Measurements from ENCODE around the gene ALAD.
"Not testable (repeated sequence)": the region's sequence is repeated elsewhere in the genome, so short reads cannot be mapped to it uniquely, and the experiment has no call there.

Gene ALAD

DNA sequence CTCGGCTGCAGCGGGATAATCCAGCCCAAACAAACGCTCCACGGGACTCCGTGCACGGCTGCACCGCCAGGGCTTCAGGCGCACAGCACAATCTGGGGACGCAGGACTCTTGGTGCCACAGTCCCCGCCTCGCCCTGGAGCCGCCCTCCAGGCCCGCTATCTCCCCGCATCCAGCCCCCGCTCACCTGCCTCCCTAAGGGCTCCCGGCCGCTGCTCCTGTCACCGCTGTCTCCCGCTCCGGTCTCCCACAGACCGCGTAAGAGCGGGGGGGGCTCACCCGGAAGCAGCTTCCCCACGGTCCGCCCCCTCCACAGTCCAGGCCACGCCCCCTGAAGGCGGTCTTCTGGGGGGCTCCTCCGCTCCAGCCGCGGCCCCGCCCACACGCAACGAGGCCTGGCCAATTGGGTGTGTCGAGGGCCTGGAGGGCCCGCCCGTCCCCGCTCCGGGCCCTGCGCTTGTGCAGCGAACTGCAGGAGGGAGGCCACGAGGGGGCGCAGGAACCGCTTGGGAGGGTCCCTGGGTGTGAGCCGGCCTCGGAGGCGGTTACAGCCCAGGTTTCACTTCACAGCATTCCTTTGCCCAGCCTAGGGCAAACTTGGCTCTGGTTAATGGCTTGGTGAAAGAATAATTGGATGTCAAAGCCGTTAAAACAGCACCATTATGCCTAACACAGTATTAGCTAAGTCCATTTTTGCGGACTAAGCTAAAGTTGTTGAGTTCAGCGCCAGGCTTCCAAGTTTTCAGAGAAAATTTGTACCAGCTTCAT lies at the start of gene ALAD:
ALAD (minus strand) TSS at position 258 of the 766 bp plus-strand sequence. CDS start 7,725 bp downstream, outside the sequence.
- peak; percentile 98 for DNase-seq (ENCODE audit: low read depth)

DNA sequence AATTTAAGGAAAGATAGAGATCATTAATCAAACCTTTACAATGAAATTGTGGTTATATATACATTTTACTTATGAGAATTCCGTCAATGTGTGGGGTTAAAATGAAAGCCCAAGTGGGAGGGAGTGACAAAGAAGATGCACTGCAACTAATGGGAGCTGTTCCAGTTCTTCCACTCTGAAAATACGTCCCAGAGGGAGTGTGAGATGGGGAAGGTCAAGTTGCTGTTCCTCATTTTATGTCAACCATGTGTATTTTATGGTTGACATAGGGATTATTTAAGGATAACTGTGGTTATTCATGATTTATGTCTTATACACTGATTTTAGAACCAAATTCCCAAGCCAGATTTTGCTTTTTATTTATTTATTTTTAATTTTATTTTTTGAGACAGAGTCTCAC lies 48.3 kb upstream of the ALAD start:
- DNase-seq (ENCODE audit: low read depth) = no peak

DNA sequence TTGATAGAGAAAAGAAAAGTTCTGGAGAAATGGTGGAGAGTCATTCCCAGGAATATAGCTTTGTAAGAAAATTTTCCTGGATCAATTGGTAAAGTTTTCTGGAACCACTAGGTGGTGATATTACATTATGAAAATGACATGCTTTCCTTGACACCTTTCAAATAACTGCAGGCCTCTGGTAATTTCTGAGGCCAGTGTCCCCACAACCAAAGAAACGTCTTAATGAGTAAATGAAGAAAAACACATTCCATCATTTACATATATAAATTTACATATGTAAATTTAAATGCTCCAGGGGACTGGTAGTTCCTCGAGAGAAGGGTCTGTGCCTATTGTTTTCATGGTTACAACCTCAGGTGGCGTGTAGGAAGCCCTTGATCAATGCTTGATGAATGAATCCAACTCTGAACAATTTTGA lies 45.2 kb upstream of the ALAD start:
- DNase-seq (ENCODE audit: low read depth) = peak; percentile 33

DNA sequence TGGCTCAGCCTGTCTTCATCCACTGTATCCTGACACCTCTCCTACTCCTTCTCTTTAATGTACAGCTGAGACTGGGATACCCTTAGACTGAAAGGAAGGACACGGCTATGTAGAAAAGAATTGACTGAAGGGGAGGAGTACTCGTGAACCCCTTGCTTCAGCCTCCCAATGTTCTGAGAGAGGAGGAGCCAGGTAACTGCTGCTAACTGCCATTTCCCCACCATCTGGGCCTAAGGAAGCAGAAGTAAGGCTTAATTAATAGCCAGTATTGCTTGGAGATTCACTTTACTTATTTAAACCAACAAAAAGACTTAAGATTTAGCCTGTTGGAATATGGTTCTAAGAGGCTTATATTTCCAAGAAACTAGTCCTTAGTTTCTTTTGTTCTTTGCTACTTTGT lies 43.7 kb upstream of the ALAD start:
- DNase-seq (ENCODE audit: low read depth) = no peak

DNA sequence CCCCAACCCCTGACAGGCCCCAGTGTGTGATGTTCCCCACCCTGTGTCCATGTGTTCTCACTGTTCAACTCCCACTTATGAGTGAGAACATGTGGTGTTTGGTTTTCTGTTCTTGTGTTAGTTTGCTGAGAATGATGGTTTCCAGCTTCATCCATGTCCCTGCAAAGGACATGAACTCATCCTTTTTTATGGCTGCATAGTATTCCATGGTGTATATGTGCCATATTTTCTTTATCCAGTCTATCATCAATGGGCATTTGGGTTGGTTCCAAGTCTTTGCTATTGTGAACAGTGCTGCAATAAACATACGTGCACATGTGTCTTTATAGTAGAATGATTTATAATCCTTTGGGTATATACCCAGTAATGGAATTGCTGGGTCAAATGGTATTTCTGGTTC lies 36.6 kb upstream of the ALAD start:
- DNase-seq (ENCODE audit: low read depth) = not testable (repeated sequence)

DNA sequence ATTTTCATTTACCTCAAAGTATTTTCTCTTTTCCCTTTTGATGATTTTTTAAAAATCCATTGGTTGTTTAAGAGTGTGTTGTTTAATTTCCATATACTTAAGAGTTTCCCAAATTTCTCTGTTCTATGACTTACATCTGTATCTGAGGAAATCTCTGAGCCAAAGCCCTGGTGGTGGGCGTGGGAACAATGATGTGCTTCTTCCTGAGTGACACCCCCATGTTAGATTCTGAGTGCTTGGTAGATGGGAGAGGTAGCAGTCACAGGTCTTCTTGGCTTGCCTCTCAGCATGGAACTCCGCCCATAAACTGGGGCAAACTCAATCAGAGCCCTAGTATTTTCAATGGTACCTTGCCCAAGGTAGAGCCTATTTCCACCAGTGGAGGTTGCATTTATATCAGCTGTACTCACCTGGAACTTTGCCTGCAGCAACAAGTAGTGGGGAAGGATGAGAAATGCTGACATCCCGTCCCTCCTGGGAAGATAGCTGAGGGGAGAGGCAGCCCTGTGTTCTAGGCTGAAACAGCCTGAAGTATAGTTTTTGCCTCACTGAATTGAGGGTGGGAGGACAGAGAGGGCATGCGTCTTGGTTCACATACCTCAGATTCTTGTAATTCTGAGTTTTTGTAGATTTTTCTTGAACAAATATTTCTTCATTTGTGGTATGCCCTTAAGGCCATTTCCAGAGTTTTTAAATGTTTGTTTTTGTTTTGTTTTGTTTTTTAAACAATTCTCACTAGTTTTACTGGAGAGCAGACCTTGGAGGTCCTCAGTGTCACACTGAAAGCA lies 35.8 kb upstream of the ALAD start:
- peak; percentile 40 for DNase-seq (ENCODE audit: low read depth)

DNA sequence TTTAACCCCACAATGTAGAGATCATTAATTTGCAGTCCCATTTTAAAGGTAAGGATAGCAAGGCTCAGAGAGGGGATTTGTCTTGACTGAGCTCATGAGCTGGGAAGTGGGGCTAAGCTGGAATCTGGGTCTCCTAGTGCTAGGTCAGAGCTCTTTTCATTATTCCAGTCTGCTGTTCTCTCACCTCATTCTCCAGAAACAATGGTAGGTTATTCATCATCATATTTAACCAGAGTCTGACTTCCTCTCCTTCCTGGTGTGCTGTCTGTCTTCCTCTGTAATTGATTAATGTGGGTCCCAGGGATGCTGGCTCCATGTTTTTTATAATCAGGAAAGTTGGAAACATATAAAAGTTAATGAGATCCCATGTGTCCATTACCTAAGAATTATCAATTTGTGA lies 30.1 kb upstream of the ALAD start:
- no peak for DNase-seq (ENCODE audit: low read depth)

DNA sequence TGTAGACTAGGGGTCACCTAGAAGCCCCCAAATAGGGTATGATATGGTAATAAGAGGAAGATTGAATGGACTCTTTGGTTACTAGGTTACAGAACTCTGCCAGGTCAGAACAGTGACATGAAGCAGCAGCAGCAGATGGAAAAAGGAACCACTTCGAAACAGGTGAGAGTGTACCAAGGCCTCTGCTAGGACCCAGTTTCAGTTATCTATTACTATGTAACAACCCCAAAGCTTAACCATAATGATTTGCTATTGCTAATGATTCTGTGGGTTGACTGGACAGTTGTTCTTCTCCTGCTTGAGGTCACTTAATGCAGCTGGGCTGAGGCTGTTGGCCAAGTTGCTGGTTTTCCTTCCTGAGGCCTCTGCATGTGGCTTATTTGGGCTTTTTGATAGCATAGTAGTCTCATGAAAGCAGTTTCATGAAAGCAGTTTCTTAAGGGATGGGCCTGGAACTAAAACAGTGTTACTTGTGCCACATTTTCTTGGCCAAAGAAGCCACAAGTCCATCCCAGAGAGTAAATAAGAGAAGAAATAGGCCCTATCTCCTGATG lies 27.1 kb upstream of the ALAD start:
- DNase-seq (ENCODE audit: low read depth) = peak; percentile 7

DNA sequence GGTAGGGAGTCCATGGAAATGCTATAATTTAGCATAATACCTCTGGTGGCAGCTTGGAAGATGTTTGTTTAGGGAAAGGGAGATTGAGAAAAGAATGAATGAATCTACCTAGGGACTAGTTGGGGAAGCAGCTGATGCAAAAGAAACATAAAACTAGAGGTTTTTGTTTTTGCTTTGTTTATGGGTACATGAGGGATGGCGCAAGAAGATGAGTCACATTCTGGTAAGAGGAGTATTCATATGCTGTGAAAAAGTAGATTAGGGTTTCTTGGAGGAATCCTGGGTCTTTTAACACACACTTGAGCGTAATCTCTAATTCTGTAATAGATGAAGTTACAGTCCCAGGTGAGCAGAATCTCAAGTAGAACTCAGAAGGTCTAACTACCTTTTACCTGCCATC lies 26.5 kb upstream of the ALAD start:
- peak; percentile 76 for DNase-seq (ENCODE audit: low read depth)

DNA sequence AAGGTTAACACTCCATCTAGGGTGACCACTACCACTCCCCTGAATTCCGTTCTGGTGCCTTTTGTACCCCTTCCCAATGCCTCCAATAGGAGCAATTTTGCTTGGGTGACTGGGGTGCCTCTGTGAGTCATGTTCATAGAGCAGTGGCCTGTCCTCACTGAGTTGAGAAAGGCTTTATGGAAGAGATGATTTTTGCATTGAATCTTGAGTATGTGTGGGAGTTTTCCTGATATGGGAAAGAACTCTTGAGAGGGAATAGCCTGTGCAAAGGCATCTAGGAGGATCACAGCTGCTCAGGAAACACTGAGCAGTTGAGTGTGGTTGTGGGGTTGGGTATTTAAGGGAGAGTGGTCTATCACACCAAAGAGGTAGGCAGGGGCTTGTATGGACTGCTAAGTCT lies 25.6 kb upstream of the ALAD start:
- DNase-seq (ENCODE audit: low read depth) = no peak

DNA sequence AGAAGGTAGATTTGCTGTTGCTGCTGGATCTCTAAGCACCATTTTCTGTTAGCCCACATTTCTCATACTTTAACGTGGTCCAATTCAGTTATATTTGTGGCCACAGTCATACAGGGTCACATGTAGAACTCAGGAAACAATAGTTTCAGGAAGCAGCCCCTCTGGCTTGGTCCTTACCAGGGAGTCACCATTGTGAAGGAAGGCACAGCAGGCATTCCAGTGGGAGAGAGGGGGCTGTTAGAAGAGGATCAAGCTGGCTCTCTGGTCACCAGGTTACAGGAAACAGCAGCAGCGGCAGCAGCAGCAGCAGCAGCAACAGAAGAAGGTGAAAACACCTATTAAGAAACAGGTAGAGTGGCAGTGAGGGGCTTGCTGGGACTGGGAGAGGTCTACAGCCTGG lies 24.0 kb upstream of the ALAD start:
- no peak for DNase-seq (ENCODE audit: low read depth)

DNA sequence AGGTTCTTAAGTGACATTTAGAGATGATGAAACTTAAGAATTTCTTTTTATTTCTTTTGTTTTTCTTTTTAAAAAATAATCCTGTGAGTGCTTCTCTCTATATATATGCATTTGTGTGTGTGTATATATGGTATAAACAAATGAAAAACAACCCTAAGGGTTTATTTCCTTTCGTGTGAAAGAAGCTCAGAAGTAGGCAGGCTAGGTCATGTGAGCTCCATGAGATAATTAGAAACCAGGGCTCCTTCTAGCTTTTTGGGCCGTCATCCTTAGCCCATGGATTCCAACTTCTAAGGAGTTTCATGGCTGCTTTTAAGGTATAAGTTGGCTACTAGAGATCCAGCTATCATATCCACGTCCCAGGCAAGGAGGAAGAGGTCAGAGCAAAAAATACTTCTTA lies 20.6 kb upstream of the ALAD start:
- DNase-seq (ENCODE audit: low read depth) = no peak

DNA sequence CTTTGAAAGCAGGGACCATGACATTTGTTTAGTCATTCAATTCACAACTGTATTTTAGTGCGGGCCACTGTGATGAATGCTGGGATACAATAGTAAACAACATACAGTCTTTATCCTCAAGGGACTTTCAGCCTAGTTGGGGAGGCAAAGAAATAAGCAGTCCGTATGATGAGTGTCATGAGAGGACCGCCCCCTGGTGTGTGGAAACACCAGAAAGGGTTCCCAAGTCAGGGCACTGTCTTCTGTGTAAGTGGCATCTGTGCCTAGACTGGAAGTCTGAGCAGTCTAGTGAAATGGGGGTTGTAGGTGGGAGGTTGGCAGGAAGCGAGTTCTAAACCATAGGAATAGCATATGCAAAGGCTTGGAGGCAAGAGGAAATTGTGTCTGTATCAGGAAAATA lies 16.3 kb upstream of the ALAD start:
- no peak for DNase-seq (ENCODE audit: low read depth)

DNA sequence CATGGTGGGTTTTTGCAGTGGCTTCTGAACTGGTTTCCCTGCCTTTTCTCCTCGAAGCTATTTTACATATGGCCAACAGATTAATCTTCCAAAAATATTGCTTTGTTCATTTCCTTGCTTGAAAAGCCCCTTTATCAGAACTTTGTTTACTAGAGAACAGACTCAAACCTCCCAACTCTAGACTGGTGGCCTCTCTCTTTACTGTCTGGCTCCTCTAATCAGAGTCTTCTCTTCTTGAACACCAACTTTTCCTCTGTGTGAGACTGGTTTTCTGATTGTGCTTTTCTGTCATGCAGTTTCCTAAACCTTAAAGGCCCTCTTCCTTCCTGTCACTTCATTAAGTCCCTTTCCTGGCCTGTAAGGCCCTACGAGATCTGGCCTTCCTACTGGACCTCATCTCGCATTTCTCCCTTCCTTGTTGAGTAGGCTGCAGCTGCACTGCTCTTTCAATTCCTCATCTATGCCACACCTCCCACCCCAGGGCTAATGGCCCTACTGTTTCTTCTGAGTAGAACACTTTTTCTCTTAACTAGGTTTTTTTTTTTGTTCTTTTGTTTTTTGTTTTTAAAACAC lies 15.2 kb upstream of the ALAD start:
- DNase-seq (ENCODE audit: low read depth) = no peak

DNA sequence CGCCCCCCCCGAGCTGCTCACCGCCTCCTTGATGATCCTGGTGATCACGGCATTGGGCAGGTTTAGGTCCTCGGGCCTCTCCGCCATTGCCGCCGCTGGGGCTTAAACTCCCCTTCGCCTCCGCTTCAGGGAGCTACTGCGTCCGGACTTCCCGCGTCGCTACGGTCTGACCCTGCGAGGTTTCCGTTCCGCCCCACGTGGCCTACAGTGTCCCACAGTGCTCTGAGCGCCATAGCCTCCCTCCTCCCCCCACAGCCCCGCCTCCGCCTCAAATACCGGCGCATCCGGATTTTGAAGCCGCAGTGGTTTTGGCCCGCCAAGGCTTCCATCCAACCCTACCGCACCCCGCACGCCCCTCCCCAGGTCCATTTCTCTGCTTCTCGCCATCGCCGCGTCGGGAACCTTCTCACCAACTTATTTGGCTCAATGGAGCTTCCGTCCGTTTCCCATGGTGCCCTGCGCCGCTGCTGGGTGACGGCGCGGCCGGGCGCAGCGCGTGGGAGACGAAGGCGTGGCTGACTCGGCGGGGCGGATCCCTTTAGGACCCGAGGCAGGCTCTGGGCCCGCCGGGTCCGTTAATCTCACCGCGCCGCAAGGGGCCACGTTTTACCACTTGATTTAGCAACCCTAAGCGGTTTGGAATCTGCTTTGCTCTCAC lies 9.3 kb upstream of the ALAD start, which contains the start of the genes C9orf43 and POLE3:
C9orf43 (plus strand) TSS at position 541 of the 658 bp plus-strand sequence. CDS start 2,747 bp downstream, outside the sequence.
POLE3 (minus strand) TSS at position 469 of the 658 bp plus-strand sequence; CDS start at position 87, 382 bp downstream.
- peak; percentile 97 for DNase-seq (ENCODE audit: low read depth)

DNA sequence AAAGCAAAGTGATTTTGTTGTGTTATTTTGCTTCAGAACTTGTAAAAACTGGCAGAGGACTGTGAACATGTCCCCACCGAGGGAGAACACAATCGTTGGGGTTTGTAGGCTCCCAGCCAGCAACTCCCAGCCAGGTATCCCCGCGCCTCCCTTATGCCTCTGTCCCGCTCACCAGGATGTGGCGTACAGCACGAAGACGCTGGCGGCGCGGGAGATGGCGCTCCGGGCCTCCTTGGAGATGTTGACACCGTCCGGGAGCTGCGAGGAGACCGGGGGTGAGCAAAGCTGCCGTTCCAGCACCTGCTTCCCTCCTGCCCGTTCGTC lies 8.8 kb upstream of the ALAD start:
- no peak for DNase-seq (ENCODE audit: low read depth)

DNA sequence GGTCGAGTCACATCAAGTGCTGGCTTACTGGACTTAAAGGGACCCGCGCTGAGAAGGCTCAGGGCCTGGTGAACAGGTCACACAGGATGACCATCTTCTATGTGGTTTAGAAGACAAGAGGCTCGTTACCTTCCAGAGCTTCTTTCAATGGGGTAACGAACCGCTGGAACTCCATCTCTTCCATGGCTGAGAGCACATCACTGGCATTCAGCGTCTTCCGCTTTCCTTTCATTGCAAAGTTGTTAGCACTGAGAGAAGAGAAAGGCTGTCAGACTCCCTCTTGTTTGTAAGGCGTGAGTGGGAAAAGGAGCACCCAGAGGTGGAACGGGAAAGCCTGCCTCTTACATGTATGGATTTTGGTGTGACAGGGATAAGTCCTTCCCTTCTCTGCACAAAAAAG lies 8.4 kb upstream of the ALAD start:
- DNase-seq (ENCODE audit: low read depth) = peak; percentile 8

DNA sequence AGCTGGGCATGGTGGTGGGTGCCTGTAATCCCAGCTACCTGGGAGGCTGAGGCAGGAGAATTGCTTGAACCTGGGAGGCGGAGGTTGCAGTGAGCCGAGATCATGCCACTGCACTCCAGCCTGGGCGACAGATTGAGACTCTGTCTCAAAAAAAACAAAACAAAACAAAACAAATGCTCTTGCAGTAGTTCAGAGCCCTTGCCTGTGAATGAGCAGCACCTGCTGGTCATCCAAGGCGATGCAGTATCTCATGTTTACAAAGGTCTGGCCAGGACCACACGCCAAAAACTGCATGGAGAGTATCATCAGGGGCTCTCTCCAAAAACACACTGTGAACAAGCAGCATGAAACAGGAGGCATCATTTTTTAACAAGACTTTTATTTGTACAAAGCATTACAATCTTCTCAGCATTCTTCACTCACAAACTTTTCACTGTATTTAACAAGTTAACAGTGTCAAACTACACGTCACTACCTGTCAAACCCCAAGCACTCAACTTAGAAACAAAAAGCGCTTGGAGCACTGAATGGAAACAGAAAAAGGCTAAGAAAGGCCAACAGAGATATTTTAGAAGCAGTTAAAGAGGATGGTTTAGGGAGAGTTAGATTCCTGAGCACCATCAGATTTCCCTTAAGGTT lies 5.9 kb upstream of the ALAD start:
- DNase-seq (ENCODE audit: low read depth) = peak; percentile 81

DNA sequence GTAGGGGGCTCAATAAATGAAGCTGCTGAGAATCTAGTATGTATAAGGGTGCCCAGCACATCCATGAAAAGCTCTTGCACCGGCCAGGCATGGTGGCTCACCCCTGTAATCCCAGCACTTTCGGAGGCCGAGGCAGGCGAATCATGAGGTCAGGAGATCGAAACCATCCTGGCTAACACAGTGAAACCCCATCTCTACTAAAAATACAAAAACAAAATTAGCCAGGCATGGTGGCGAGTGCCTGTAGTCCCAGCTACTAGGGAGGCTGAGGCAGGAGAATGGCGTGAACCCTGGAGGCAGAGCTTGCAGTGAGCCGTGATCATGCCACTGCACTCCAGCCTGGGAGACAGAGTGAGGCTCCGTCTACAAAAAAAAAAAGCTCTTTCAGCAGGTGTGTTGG lies 5.3 kb upstream of the ALAD start:
- DNase-seq (ENCODE audit: low read depth) = not testable (repeated sequence)

DNA sequence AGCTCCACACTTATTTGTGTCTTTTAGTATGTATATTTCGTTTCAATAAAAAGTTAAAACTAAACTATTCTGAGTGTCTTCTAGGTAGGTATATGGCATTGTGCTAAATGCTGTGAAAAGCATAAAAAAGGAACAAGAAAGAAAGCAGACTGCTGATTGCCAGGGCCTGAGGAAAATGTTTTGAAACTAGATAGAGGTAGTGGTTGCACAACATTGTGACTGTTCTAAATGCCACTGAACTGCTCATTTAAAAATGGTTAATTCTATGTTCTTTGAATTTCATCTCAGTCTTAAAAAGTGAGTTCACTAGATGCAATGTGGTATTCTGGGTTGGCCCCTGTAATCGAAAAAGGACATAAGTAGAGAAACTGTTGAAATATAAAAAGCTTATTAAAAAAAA lies 2.6 kb upstream of the ALAD start:
- DNase-seq (ENCODE audit: low read depth) = peak; percentile 34

DNA sequence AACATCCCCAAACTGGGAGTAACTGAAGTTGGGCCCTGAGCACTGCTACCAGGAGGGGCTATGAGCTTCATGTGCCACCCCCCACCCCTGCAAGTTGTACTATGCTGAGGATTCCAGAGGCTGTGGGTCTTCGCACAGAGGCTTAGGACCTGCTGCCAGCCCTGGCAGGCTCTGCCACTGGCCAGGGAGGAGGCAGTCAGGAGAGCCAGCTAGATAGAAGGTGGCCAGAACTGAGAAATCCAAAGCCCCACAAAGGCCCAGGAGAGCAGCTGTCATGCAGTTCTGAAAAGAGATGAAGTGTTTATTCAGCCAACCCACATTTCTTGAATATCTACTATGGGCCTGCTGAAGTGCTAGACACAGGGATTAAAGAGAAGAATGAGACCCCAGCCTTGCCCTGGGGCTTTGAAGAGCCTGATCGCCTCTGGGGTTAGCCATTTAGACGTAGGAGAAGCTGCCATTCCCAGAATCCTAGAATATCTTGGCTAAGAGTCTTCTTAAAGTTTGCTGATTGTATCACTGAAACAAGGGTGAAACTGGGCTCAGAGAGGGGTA lies 1.4 kb downstream of the ALAD start:
- DNase-seq (ENCODE audit: low read depth) = no peak
